PC-3 (cell line): ENCODE measurements around the gene E2F1. TPM values are rescaled to one million over a fixed set of nuclear protein-coding genes. Genes with fewer than 3 reads are reported as not detected.
A peak's percentile ranks its signal among the peaks of the same experiment; 100 is the strongest.

Experiments used
- ATAC-seq: fragments of 200-7000 bp; cut with Tn5 transposase; 2 replicates; pipeline ENCODE4 v1.9.1; 2020; ENCODE audit warnings: mild to moderate bottlenecking, moderate library complexity
- BruUV-seq: library from RNA; stranded (reverse); fragments of 400-500 nt; replicated peaks from 2 replicates; lab custom pipeline; 2021; lab: Mats Ljungman, UMichigan
- CTCF ChIA-PET: fragments of 300-600 bp; sonication (Branson Sonifier 250); formaldehyde crosslinking; loops from one replicate; lab custom pipeline; 2022; ENCODE audit warnings: antibody characterized with exemption; lab: Charles Lee
- POLR2A ChIA-PET: fragments of 300-600 bp; sonication (Branson Sonifier 250); formaldehyde crosslinking; loops from one replicate; lab custom pipeline; 2022; ENCODE audit warnings: antibody characterized with exemption; ENCODE audit not compliant: unreplicated experiment; lab: Charles Lee
- DNase-seq: peaks from one replicate; pipeline ENCODE4 v3.0.0-alpha.2; 2015
- H2AFZ ChIP-seq: fragments of 300-600 bp; sonication (generic); 2 replicates; pipeline ENCODE4 v1.6.0; 2016; ENCODE audit warnings: antibody characterized with exemption, low read length
- H3F3A ChIP-seq: fragments of 300-600 bp; sonication (generic); one replicate; pipeline ENCODE4 v1.6.0; 2017; ENCODE audit warnings: antibody characterized with exemption, low read length, control low read depth, mild to moderate bottlenecking; ENCODE audit not compliant: unreplicated experiment
- H3K27ac ChIP-seq: fragments of 300-600 bp; sonication (generic); 2 replicates; pipeline ENCODE4 v1.5.1; 2016; ENCODE audit warnings: mild to moderate bottlenecking, low read length
- H3K27me3 ChIP-seq: fragments of 300-600 bp; sonication (generic); 2 replicates; pipeline ENCODE4 v1.6.1; 2016; ENCODE audit warnings: low read length, mixed read lengths
- H3K36me3 ChIP-seq: fragments of 300-600 bp; sonication (generic); 2 replicates; pipeline ENCODE4 v1.6.1; 2016; ENCODE audit warnings: low read depth, mixed run types, low read length, mixed read lengths
- H3K4me1 ChIP-seq: fragments of 300-600 bp; sonication (generic); 2 replicates; pipeline ENCODE4 v1.5.1; 2016; ENCODE audit warnings: low read length; ENCODE audit not compliant: insufficient read depth
- H3K4me2 ChIP-seq: fragments of 300-600 bp; sonication (generic); 2 replicates; pipeline ENCODE4 v1.6.0; 2016; ENCODE audit warnings: low read length
- H3K4me3 ChIP-seq: fragments of 300-600 bp; sonication (generic); 2 replicates; pipeline ENCODE4 v1.5.1; 2016; ENCODE audit warnings: mild to moderate bottlenecking, low read length, mixed read lengths
- H3K79me2 ChIP-seq: fragments of 300-600 bp; sonication (generic); 2 replicates; pipeline ENCODE4 v1.6.1; 2017; ENCODE audit warnings: low read length, mixed read lengths
- H3K9ac ChIP-seq: fragments of 300-600 bp; sonication (generic); 2 replicates; pipeline ENCODE4 v1.6.0; 2016; ENCODE audit warnings: mild to moderate bottlenecking, low read length
- H3K9me2 ChIP-seq: fragments of 300-600 bp; sonication (generic); replicated peaks from 2 replicates; pipeline ENCODE4 v1.6.1; 2016; ENCODE audit warnings: mixed run types, low read length, mixed read lengths
- H3K9me3 ChIP-seq: fragments of 300-600 bp; sonication (generic); 2 replicates; pipeline ENCODE4 v1.6.1; 2016; ENCODE audit warnings: low read length, mixed read lengths
- H4K20me1 ChIP-seq: fragments of 300-600 bp; sonication (generic); 2 replicates; pipeline ENCODE4 v1.6.1; 2016; ENCODE audit warnings: low read length, mixed read lengths
- CTCF ChIP-seq: fragments of 300-600 bp; sonication (generic); conservative IDR thresholded peaks from 2 replicates; pipeline ENCODE4 v1.5.1; 2017; ENCODE audit warnings: antibody characterized with exemption, low read depth, mild to moderate bottlenecking, low read length
- EZH2 ChIP-seq: fragments of 300-600 bp; sonication (generic); IDR thresholded peaks from one replicate; pipeline ENCODE4 v1.6.1; 2017; ENCODE audit warnings: antibody characterized with exemption, mild to moderate bottlenecking, low read length; ENCODE audit not compliant: unreplicated experiment
- EZH2phosphoT487 ChIP-seq: fragments of 300-600 bp; sonication (generic); IDR thresholded peaks from 2 replicates; pipeline ENCODE4 v1.6.1; 2018; ENCODE audit warnings: mild to moderate bottlenecking, antibody characterized with exemption, low read length, borderline replicate concordance
- intact Hi-C: fragments of 100-400 bp; cut with micrococcal nuclease; formaldehyde crosslinking; loops from 2 replicates; pipeline ENCODE4 v1.9.0; 2023
- total RNA-seq: library from RNA; depleted of rRNA; stranded (reverse); fragments of >200 nt; gene quantifications from 2 replicates; pipeline ENCODE4 v1.2.3, GENCODE V29; 2014

Gene E2F1
- total RNA-seq, 1 experiment from 2014 or later: 63.7 TPM

GRCh38 chr20:33646191-33646590 is 40.0 kb downstream of the E2F1 start:
- POLR2A ChIA-PET: no interaction called here
- CTCF ChIA-PET: no interaction called here
- Histone ChIP-seq H3K4me2 (no peak overlapping the region), H3K4me3 (no peak overlapping the region), H4K20me1 (no peaks in the 10 kb centered on the region), H3K27ac (no peak overlapping the region), H3K4me1 (peaks cover 29% of the 10 kb centered on the region), H3K27me3 (no peaks in the 10 kb centered on the region), H3K36me3 (peaks cover 15% of the 10 kb centered on the region), H3F3A (no peaks in the 10 kb centered on the region), H3K9me2 (no peaks in the 10 kb centered on the region), H3K79me2 (no peaks in the 10 kb centered on the region), H3K9me3 (no peaks in the 10 kb centered on the region), H3K9ac (no peak overlapping the region), H2AFZ (no peak overlapping the region)
- no TSS peak for BruUV-seq
- TF ChIP-seq EZH2phosphoT487: no peak
- ATAC-seq (no peak), DNase-seq (no peak)
- intact Hi-C loops: loop anchor here (5.0 kb wide), 2 partner anchors 84 to 129 kb away; no protein-coding TSS in a partner anchor

GRCh38 chr20:33645396-33645795 is 40.8 kb downstream of the E2F1 start:
- Histone ChIP-seq H3K79me2 (no peaks in the 10 kb centered on the region), H3K4me2 (no peak overlapping the region), H2AFZ (no peak overlapping the region), H4K20me1 (no peaks in the 10 kb centered on the region), H3F3A (no peaks in the 10 kb centered on the region), H3K36me3 (peaks cover 15% of the 10 kb centered on the region), H3K4me1 (peaks cover 21% of the 10 kb centered on the region), H3K9me2 (no peaks in the 10 kb centered on the region), H3K9me3 (no peaks in the 10 kb centered on the region), H3K9ac (no peak overlapping the region), H3K4me3 (no peak overlapping the region), H3K27me3 (no peaks in the 10 kb centered on the region), H3K27ac (no peak overlapping the region)
- intact Hi-C loops: loop anchor here (5.0 kb wide), 2 partner anchors 83 to 128 kb away; no protein-coding TSS in a partner anchor
- POLR2A ChIA-PET: no interaction called here
- no peak for TF ChIP-seq EZH2
- TF ChIP-seq EZH2phosphoT487: no peak
- no peak for TF ChIP-seq CTCF
- DNase-seq (no peak), ATAC-seq (no peak)
- CTCF ChIA-PET: no interaction called here
- BruUV-seq: TSS peak; percentile 12

GRCh38 chr20:33645072-33645358 is 41.2 kb downstream of the E2F1 start:
- Histone ChIP-seq H3K9ac (no peak overlapping the region), H3K4me2 (no peak overlapping the region), H3K36me3 (peaks cover 15% of the 10 kb centered on the region), H3K4me1 (peaks cover 21% of the 10 kb centered on the region), H3K9me3 (no peaks in the 10 kb centered on the region), H4K20me1 (no peaks in the 10 kb centered on the region), H2AFZ (no peak overlapping the region), H3F3A (no peaks in the 10 kb centered on the region), H3K9me2 (no peaks in the 10 kb centered on the region), H3K27me3 (no peaks in the 10 kb centered on the region), H3K27ac (no peak overlapping the region), H3K4me3 (no peak overlapping the region), H3K79me2 (no peaks in the 10 kb centered on the region)
- ATAC-seq: no peak
- ChIA-PET CTCF (no interaction called here), POLR2A (no interaction called here)
- BruUV-seq: no TSS peak
- DNase-seq: no peak
- intact Hi-C loops: loop anchor here (5.0 kb wide), 2 partner anchors 83 to 128 kb away; no protein-coding TSS in a partner anchor
- no peak for TF ChIP-seq EZH2phosphoT487
- no peak for TF ChIP-seq EZH2
